Activated CD8-positive, alpha-beta memory T cell treated with anti-CD3 and anti-CD28 coated beads, Interleukin-2, amount 50 U/mL, for 1 hour (primary cell): Measurements from ENCODE around the gene SLC35G6.

Experiments
- DNase-seq: peaks from one replicate; pipeline ENCODE4 v3.0.0-alpha.2; 2020; ENCODE audit errors: extremely low read depth

The SLC35G6 gene

GRCh38 chr17:7502171-7502847 is 21.1 kb downstream of the SLC35G6 start:
- no peak for DNase-seq

- no peak for DNase-seq
Measured at GRCh38 chr17:7502987-7503386, 21.7 kb downstream of the SLC35G6 start.

- no peak for DNase-seq
Measured at GRCh38 chr17:7503521-7503920, 22.3 kb downstream of the SLC35G6 start.

GRCh38 chr17:7508145-7508544 is 26.9 kb downstream of the SLC35G6 start:
- DNase-seq = no peak

- DNase-seq = no peak
Measured at GRCh38 chr17:7508846-7509245, 27.6 kb downstream of the SLC35G6 start.

- no peak for DNase-seq
Measured at GRCh38 chr17:7509937-7510336, 28.7 kb downstream of the SLC35G6 start.

GRCh38 chr17:7511108-7511507 is 29.9 kb downstream of the SLC35G6 start:
- no peak for DNase-seq

- no peak for DNase-seq
Measured at GRCh38 chr17:7512105-7512504, 30.9 kb downstream of the SLC35G6 start.

- no peak for DNase-seq
Measured at GRCh38 chr17:7512824-7513540, 31.7 kb downstream of the SLC35G6 start.

- DNase-seq = no peak
Measured at GRCh38 chr17:7513850-7514419, 32.7 kb downstream of the SLC35G6 start.

- DNase-seq = no peak
Measured at GRCh38 chr17:7515911-7516610, 34.8 kb downstream of the SLC35G6 start.

GRCh38 chr17:7523033-7523432 is 41.8 kb downstream of the SLC35G6 start:
- DNase-seq = no peak

- DNase-seq = no peak
Measured at GRCh38 chr17:7528842-7529241, 47.6 kb downstream of the SLC35G6 start.

- DNase-seq = no peak
Measured at GRCh38 chr17:7530023-7530900, 49.0 kb downstream of the SLC35G6 start.
